ENCODE measurements around the gene GPR4.

GRCh38 chr19:45623984-45624383 lies 22.0 kb upstream of the GPR4 start:
- TF ChIP-seq CTCF (conservative IDR thresholded peaks at IDR 0.05; ENCODE audit: low read depth, low read length): no peak
- TF ChIP-seq CEBPB (IDR thresholded peaks at IDR 0.05; ENCODE audit: low read depth, low read length): no peak
- no peak for TF ChIP-seq POLR2A (IDR thresholded peaks at IDR 0.05; ENCODE audit: low read depth, low read length)
- TF ChIP-seq RAD21 (IDR thresholded peaks at IDR 0.05; ENCODE audit: low read length): no peak
- TF ChIP-seq MXI1 (IDR thresholded peaks at IDR 0.05; ENCODE audit: borderline replicate concordance, low read depth, low read length): no peak
- TF ChIP-seq, protein P1, sequence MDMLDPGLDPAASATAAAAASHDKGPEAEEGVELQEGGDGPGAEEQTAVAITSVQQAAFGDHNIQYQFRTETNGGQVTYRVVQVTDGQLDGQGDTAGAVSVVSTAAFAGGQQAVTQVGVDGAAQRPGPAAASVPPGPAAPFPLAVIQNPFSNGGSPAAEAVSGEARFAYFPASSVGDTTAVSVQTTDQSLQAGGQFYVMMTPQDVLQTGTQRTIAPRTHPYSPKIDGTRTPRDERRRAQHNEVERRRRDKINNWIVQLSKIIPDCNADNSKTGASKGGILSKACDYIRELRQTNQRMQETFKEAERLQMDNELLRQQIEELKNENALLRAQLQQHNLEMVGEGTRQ (IDR thresholded peaks at IDR 0.05; ENCODE audit: low read depth, low read length): no peak
- TF ChIP-seq MAZ (IDR thresholded peaks at IDR 0.05; ENCODE audit: borderline replicate concordance, low read depth, low read length): no peak
- TF ChIP-seq RCOR1 (IDR thresholded peaks at IDR 0.05; ENCODE audit: insufficient replicate concordance, low read length): no peak
- no peak for TF ChIP-seq SMC3 (IDR thresholded peaks at IDR 0.05; ENCODE audit: low read depth, low read length)
- TF ChIP-seq CHD1 (IDR thresholded peaks at IDR 0.05; ENCODE audit: low read depth, low read length): no peak
- no peak for TF ChIP-seq MAFK (IDR thresholded peaks at IDR 0.05; ENCODE audit: low read depth, low read length)
